ENCODE results near the gene HOXB1. TPM values are rescaled to one million over a fixed set of nuclear protein-coding genes. Genes with fewer than 3 reads are reported as not detected.

The HOXB1 gene
- polyA plus RNA-seq, 1 of the 3 experiments (the other 2 are of a cell fraction) = not detected

DNA sequence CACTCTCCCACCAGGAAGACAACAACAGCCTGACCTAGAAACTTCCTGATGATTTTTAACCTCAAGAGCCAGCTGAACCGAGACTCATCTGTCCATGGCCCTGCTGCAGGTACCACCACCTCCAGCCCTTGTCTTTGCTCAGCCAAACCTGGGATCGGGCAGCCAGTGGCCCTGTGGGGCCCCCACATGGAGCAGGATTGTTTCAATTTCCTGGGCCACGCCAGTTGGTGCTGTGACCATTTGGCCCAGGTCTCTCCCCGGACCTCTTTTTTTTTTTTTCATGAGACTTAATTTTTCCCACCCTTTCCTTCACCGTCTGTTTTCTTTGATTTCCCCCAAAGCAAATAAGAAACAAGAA lies 22.4 kb upstream of the HOXB1 start:
- peaks cover 2% of the 10 kb centered on the region; the same call in 1 of the 2 replicates for H4K20me1 ChIP-seq (ENCODE audit: insufficient read depth)
- H3K4me3 ChIP-seq (ENCODE audit: low read depth in 2 of 2, low read length in 1 of 2) = no peak overlapping the region
- peaks cover 4% of the 10 kb centered on the region for H3F3A ChIP-seq (replicated peaks; ENCODE audit: insufficient read depth)
- no peaks in the 10 kb centered on the region for H3K9me3 ChIP-seq
- POLR2A ChIA-PET = no interaction called here
- H3K79me2 ChIP-seq (ENCODE audit: insufficient read depth) = no peaks in the 10 kb centered on the region
- no peak for TF ChIP-seq TAF1 (IDR thresholded peaks at IDR 0.05; ENCODE audit: borderline replicate concordance, low read depth, low read length)
- no peaks in the 10 kb centered on the region for H3K4me1 ChIP-seq (ENCODE audit: control insufficient read depth in 1 of 2, insufficient read depth in 2 of 2, low read depth in 1 of 2, low read length in 1 of 2)
- no peak overlapping the region for H3K27ac ChIP-seq (ENCODE audit: low read depth in 2 of 2, low read length in 1 of 2)
- H3K9me2 ChIP-seq = no peaks in the 10 kb centered on the region
- H2AFZ ChIP-seq (ENCODE audit: low read depth) = no peak overlapping the region
- no peak overlapping the region for H3K9ac ChIP-seq
- peaks cover 94% of the 10 kb centered on the region for H3K27me3 ChIP-seq (ENCODE audit: insufficient read depth)
- H3K36me3 ChIP-seq (replicated peaks in 1 of 2; ENCODE audit: control insufficient read depth in 1 of 2, insufficient read depth in 2 of 2, low read length in 1 of 2) = no peaks in the 10 kb centered on the region
- no peak for DNase-seq
- WGBS (ENCODE audit: low lambda C conversion rate) = 13% methylated on average over 5 of the region's 5 CpGs
- CTCF ChIA-PET = no interaction called here
- H3K4me2 ChIP-seq = no peak overlapping the region

GRCh38 chr17:48552466-48553189 lies 21.8 kb upstream of the HOXB1 start:
- POLR2A ChIA-PET = no interaction called here
- H3K79me2 ChIP-seq (ENCODE audit: insufficient read depth) = no peaks in the 10 kb centered on the region

More at GRCh38 chr17:48552466-48553189, 21.8 kb upstream of the HOXB1 start:
- peaks cover 94% of the 10 kb centered on the region for H3K27me3 ChIP-seq (ENCODE audit: insufficient read depth)
- H3K9me3 ChIP-seq = no peaks in the 10 kb centered on the region
- no peak overlapping the region for H3K4me2 ChIP-seq
- no peaks in the 10 kb centered on the region for H3K9me2 ChIP-seq
- H3K4me3 ChIP-seq (ENCODE audit: low read depth in 2 of 2, low read length in 1 of 2) = no peak overlapping the region
- peaks cover 4% of the 10 kb centered on the region for H3F3A ChIP-seq (replicated peaks; ENCODE audit: insufficient read depth)
- H3K36me3 ChIP-seq (replicated peaks in 1 of 2; ENCODE audit: control insufficient read depth in 1 of 2, insufficient read depth in 2 of 2, low read length in 1 of 2) = no peaks in the 10 kb centered on the region
- WGBS (ENCODE audit: low lambda C conversion rate) = 24% methylated on average over 11 of the region's 11 CpGs
- H3K9ac ChIP-seq = no peak overlapping the region
- CTCF ChIA-PET = no interaction called here
- peaks cover 2% of the 10 kb centered on the region; the same call in 1 of the 2 replicates for H4K20me1 ChIP-seq (ENCODE audit: insufficient read depth)
- no peak for TF ChIP-seq RAD21 (IDR thresholded peaks at IDR 0.05; ENCODE audit: low read length)
- TF ChIP-seq USF2 (IDR thresholded peaks at IDR 0.05; ENCODE audit: borderline replicate concordance, low read depth, low read length) = no peak
- TF ChIP-seq GABPA (IDR thresholded peaks at IDR 0.05; ENCODE audit: low read depth) = no peak
- no peak for TF ChIP-seq NRF1 (IDR thresholded peaks at IDR 0.05; ENCODE audit: low read depth, low read length)
- TF ChIP-seq, protein P1, sequence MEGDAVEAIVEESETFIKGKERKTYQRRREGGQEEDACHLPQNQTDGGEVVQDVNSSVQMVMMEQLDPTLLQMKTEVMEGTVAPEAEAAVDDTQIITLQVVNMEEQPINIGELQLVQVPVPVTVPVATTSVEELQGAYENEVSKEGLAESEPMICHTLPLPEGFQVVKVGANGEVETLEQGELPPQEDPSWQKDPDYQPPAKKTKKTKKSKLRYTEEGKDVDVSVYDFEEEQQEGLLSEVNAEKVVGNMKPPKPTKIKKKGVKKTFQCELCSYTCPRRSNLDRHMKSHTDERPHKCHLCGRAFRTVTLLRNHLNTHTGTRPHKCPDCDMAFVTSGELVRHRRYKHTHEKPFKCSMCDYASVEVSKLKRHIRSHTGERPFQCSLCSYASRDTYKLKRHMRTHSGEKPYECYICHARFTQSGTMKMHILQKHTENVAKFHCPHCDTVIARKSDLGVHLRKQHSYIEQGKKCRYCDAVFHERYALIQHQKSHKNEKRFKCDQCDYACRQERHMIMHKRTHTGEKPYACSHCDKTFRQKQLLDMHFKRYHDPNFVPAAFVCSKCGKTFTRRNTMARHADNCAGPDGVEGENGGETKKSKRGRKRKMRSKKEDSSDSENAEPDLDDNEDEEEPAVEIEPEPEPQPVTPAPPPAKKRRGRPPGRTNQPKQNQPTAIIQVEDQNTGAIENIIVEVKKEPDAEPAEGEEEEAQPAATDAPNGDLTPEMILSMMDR (IDR thresholded peaks at IDR 0.05) = no peak
- no peak for TF ChIP-seq RFX5 (IDR thresholded peaks at IDR 0.05; ENCODE audit: low read length)
- TF ChIP-seq, protein P2, sequence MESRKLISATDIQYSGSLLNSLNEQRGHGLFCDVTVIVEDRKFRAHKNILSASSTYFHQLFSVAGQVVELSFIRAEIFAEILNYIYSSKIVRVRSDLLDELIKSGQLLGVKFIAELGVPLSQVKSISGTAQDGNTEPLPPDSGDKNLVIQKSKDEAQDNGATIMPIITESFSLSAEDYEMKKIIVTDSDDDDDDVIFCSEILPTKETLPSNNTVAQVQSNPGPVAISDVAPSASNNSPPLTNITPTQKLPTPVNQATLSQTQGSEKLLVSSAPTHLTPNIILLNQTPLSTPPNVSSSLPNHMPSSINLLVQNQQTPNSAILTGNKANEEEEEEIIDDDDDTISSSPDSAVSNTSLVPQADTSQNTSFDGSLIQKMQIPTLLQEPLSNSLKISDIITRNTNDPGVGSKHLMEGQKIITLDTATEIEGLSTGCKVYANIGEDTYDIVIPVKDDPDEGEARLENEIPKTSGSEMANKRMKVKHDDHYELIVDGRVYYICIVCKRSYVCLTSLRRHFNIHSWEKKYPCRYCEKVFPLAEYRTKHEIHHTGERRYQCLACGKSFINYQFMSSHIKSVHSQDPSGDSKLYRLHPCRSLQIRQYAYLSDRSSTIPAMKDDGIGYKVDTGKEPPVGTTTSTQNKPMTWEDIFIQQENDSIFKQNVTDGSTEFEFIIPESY (IDR thresholded peaks at IDR 0.05; ENCODE audit: borderline replicate concordance, low read depth) = no peak
- no peak for TF ChIP-seq USF1 (IDR thresholded peaks at IDR 0.05; ENCODE audit: borderline replicate concordance, low read depth)
- no peak for TF ChIP-seq FOXJ3 (CRISPR knock-in tag; IDR thresholded peaks at IDR 0.05)
- no peak for TF ChIP-seq TAF1 (IDR thresholded peaks at IDR 0.05; ENCODE audit: borderline replicate concordance, low read depth, low read length)
- TF ChIP-seq RXRA (IDR thresholded peaks at IDR 0.05; ENCODE audit: borderline replicate concordance, low read depth) = no peak
- no peak for TF ChIP-seq TEAD4 (IDR thresholded peaks at IDR 0.05; ENCODE audit: borderline replicate concordance, insufficient read depth)
- no peak for TF ChIP-seq YY1 (IDR thresholded peaks at IDR 0.05; ENCODE audit: low read depth)
- no peak for TF ChIP-seq ELF1 (IDR thresholded peaks at IDR 0.05)
- no peak for TF ChIP-seq FOSL2 (IDR thresholded peaks at IDR 0.05; ENCODE audit: borderline replicate concordance, low read depth)
- TF ChIP-seq POLR2AphosphoS5 (IDR thresholded peaks at IDR 0.05; ENCODE audit: low read depth, low read length) = no peak
- TF ChIP-seq TCF12 (IDR thresholded peaks at IDR 0.05) = no peak
- TF ChIP-seq MXI1 (IDR thresholded peaks at IDR 0.05; ENCODE audit: low read depth, low read length) = no peak
- H2AFZ ChIP-seq (ENCODE audit: low read depth) = no peak overlapping the region
- H3K27ac ChIP-seq (ENCODE audit: low read depth in 2 of 2, low read length in 1 of 2) = no peak overlapping the region
- DNase-seq = no peak
- H3K4me1 ChIP-seq (ENCODE audit: control insufficient read depth in 1 of 2, insufficient read depth in 2 of 2, low read depth in 1 of 2, low read length in 1 of 2) = no peaks in the 10 kb centered on the region

Measured in SK-N-SH (cell line).